ENCODE results near the gene STEAP4. TPM values are rescaled to one million over a fixed set of nuclear protein-coding genes. Genes with fewer than 3 reads are reported as not detected.

The STEAP4 gene
- total and polyA plus RNA-seq, 2 of the 13 experiments (the other 11 are each of a cell fraction or from before 2014, with no cell fraction given): not detected

GRCh38 chr7:88268051-88268450 is 38.6 kb downstream of the STEAP4 start:
- ATAC-seq: no peak
- Histone ChIP-seq H3K4me3 (replicated peaks in 1 of 3; ENCODE audit: insufficient read depth in 1 of 3, low read depth in 2 of 3, low read length in 3 of 3) (no peak overlapping the region), H2AFZ (ENCODE audit: low read length) (no peak overlapping the region), H3K27me3 (ENCODE audit: control insufficient read depth in 1 of 2, insufficient read depth in 2 of 2, low read length in 2 of 2) (no peaks in the 10 kb centered on the region), H4K20me1 (ENCODE audit: insufficient read depth, low read length) (no peaks in the 10 kb centered on the region), H3K4me2 (ENCODE audit: low read depth, low read length) (no peak overlapping the region), H3K36me3 (replicated peaks in 1 of 2; ENCODE audit: control insufficient read depth in 1 of 2, insufficient read depth in 2 of 2, low read length in 2 of 2) (no peaks in the 10 kb centered on the region), H3K9ac (ENCODE audit: insufficient read depth, low read depth, low read length) (no peak overlapping the region), H3K79me2 (ENCODE audit: insufficient read depth, low read length) (no peaks in the 10 kb centered on the region), H3K27ac (ENCODE audit: extremely low read length, insufficient read depth, low read length) (no peak overlapping the region), H3K4me1 (ENCODE audit: insufficient read depth, low read length) (peaks cover under 1% of the 10 kb centered on the region; the same call in 1 of the 2 replicates), H3K9me3 (ENCODE audit: low read length) (no peaks in the 10 kb centered on the region)
- 0% methylated on average over 2 of the region's 2 CpGs for WGBS (ENCODE audit: low lambda C conversion rate)
- CTCF ChIA-PET (ENCODE audit: low intra/inter-chr PET ratio, low total read pairs): no interaction called here
- intact Hi-C loops (cut with micrococcal nuclease; ENCODE audit: unreplicated experiment): no loop called here
- TF ChIP-seq HNF4G (IDR thresholded peaks at IDR 0.05; ENCODE audit: borderline replicate concordance, low read depth, low read length) (no peak), HNF4G (CRISPR knock-in tag; IDR thresholded peaks at IDR 0.05; ENCODE audit: borderline replicate concordance, low read depth) (no peak), ARNTL (CRISPR knock-in tag; IDR thresholded peaks at IDR 0.05) (no peak), SMYD3 (CRISPR knock-in tag; IDR thresholded peaks at IDR 0.05) (no peak), SCMH1 (CRISPR knock-in tag; IDR thresholded peaks at IDR 0.05; ENCODE audit: borderline replicate concordance) (no peak)
- no peak for FAIRE-seq
- no peak for DNase-seq (ENCODE audit: low spot score)
- in situ Hi-C loops (cut with HindIII; ENCODE audit: extremely low pct_ligation_motif_present, low pct_unique_long_range_greater_than_20kb): no loop called here
- BruUV-seq (replicated peaks): no TSS peak
- POLR2A ChIA-PET: no interaction called here

- no peak overlapping the region for H3K4me2 ChIP-seq (ENCODE audit: low read depth, low read length)
- H3K79me2 ChIP-seq (ENCODE audit: insufficient read depth, low read length): no peaks in the 10 kb centered on the region
- ChIA-PET POLR2A (no interaction called here), CTCF (ENCODE audit: low intra/inter-chr PET ratio, low total read pairs) (no interaction called here)
- DNase-seq (ENCODE audit: low spot score) (no peak), ATAC-seq (no peak), FAIRE-seq (no peak)
- BruUV-seq (replicated peaks): no TSS peak
- no peaks in the 10 kb centered on the region for H3K9me3 ChIP-seq (ENCODE audit: low read length)
- H3K4me1 ChIP-seq (ENCODE audit: insufficient read depth, low read length): peaks cover 7% of the 10 kb centered on the region
- H3K27ac ChIP-seq (ENCODE audit: extremely low read length, insufficient read depth, low read length): no peak overlapping the region
- in situ Hi-C loops (cut with HindIII; ENCODE audit: extremely low pct_ligation_motif_present, low pct_unique_long_range_greater_than_20kb) (no loop called here), intact Hi-C loops (cut with micrococcal nuclease; ENCODE audit: unreplicated experiment) (no loop called here)
- H3K9ac ChIP-seq (ENCODE audit: insufficient read depth, low read depth, low read length): no peak overlapping the region
- H3K36me3 ChIP-seq (replicated peaks in 1 of 2; ENCODE audit: control insufficient read depth in 1 of 2, insufficient read depth in 2 of 2, low read length in 2 of 2): no peaks in the 10 kb centered on the region
- no peaks in the 10 kb centered on the region for H4K20me1 ChIP-seq (ENCODE audit: insufficient read depth, low read length)
- H2AFZ ChIP-seq (ENCODE audit: low read length): no peak overlapping the region
- H3K4me3 ChIP-seq (replicated peaks in 1 of 3; ENCODE audit: insufficient read depth in 1 of 3, low read depth in 2 of 3, low read length in 3 of 3): no peak overlapping the region
- WGBS (ENCODE audit: low lambda C conversion rate): 10% methylated on average over 4 of the region's 4 CpGs
- no peaks in the 10 kb centered on the region for H3K27me3 ChIP-seq (ENCODE audit: control insufficient read depth in 1 of 2, insufficient read depth in 2 of 2, low read length in 2 of 2)
- TF ChIP-seq, protein P1, sequence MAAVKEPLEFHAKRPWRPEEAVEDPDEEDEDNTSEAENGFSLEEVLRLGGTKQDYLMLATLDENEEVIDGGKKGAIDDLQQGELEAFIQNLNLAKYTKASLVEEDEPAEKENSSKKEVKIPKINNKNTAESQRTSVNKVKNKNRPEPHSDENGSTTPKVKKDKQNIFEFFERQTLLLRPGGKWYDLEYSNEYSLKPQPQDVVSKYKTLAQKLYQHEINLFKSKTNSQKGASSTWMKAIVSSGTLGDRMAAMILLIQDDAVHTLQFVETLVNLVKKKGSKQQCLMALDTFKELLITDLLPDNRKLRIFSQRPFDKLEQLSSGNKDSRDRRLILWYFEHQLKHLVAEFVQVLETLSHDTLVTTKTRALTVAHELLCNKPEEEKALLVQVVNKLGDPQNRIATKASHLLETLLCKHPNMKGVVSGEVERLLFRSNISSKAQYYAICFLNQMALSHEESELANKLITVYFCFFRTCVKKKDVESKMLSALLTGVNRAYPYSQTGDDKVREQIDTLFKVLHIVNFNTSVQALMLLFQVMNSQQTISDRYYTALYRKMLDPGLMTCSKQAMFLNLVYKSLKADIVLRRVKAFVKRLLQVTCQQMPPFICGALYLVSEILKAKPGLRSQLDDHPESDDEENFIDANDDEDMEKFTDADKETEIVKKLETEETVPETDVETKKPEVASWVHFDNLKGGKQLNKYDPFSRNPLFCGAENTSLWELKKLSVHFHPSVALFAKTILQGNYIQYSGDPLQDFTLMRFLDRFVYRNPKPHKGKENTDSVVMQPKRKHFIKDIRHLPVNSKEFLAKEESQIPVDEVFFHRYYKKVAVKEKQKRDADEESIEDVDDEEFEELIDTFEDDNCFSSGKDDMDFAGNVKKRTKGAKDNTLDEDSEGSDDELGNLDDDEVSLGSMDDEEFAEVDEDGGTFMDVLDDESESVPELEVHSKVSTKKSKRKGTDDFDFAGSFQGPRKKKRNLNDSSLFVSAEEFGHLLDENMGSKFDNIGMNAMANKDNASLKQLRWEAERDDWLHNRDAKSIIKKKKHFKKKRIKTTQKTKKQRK (IDR thresholded peaks at IDR 0.05; ENCODE audit: low read length): no peak
- TF ChIP-seq SP5 (CRISPR knock-in tag; IDR thresholded peaks at IDR 0.05; ENCODE audit: borderline replicate concordance, low read depth): no peak
- TF ChIP-seq, protein P2, sequence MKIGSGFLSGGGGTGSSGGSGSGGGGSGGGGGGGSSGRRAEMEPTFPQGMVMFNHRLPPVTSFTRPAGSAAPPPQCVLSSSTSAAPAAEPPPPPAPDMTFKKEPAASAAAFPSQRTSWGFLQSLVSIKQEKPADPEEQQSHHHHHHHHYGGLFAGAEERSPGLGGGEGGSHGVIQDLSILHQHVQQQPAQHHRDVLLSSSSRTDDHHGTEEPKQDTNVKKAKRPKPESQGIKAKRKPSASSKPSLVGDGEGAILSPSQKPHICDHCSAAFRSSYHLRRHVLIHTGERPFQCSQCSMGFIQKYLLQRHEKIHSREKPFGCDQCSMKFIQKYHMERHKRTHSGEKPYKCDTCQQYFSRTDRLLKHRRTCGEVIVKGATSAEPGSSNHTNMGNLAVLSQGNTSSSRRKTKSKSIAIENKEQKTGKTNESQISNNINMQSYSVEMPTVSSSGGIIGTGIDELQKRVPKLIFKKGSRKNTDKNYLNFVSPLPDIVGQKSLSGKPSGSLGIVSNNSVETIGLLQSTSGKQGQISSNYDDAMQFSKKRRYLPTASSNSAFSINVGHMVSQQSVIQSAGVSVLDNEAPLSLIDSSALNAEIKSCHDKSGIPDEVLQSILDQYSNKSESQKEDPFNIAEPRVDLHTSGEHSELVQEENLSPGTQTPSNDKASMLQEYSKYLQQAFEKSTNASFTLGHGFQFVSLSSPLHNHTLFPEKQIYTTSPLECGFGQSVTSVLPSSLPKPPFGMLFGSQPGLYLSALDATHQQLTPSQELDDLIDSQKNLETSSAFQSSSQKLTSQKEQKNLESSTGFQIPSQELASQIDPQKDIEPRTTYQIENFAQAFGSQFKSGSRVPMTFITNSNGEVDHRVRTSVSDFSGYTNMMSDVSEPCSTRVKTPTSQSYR (CRISPR knock-in tag; IDR thresholded peaks at IDR 0.05; ENCODE audit: borderline replicate concordance): no peak
Measured at GRCh38 chr7:88267421-88267820, 39.3 kb downstream of the STEAP4 start.
